WTC11 (cell line): ENCODE measurements around the gene NRXN2.

Experiments
- ATF6 ChIP-seq: sonication (generic); formaldehyde crosslinking; IDR thresholded peaks from 2 replicates; pipeline ENCODE4 v1.8.1; 2023; ENCODE audit warnings: mild to moderate bottlenecking, missing genetic modification reagents
- CTCF ChIP-seq: fragments of 200-600 bp; IDR thresholded peaks from 2 replicates; pipeline ENCODE4 v1.8.0; 2022; ENCODE audit warnings: antibody characterized with exemption
- FOXJ3 ChIP-seq: sonication (generic); formaldehyde crosslinking; IDR thresholded peaks from 2 replicates; pipeline ENCODE4 v1.9.0; 2021; ENCODE audit warnings: missing genetic modification reagents, mild to moderate bottlenecking, borderline replicate concordance
- HMGXB4 ChIP-seq: sonication (generic); formaldehyde crosslinking; IDR thresholded peaks from 2 replicates; pipeline ENCODE4 v1.8.1; 2023; ENCODE audit warnings: mild to moderate bottlenecking, moderate library complexity, missing genetic modification reagents
- JUN ChIP-seq: sonication (generic); formaldehyde crosslinking; IDR thresholded peaks from 2 replicates; pipeline ENCODE4 v1.8.0; 2023; ENCODE audit warnings: mild to moderate bottlenecking, missing genetic modification reagents
- MAX ChIP-seq: sonication (generic); formaldehyde crosslinking; IDR thresholded peaks from 2 replicates; pipeline ENCODE4 v1.8.0; 2022; ENCODE audit warnings: mild to moderate bottlenecking, missing genetic modification reagents
- MLX ChIP-seq: sonication (generic); formaldehyde crosslinking; IDR thresholded peaks from 2 replicates; pipeline ENCODE4 v1.8.1; 2023; ENCODE audit warnings: mild to moderate bottlenecking, missing genetic modification reagents, moderate library complexity
- NFYB ChIP-seq: sonication (generic); formaldehyde crosslinking; conservative IDR thresholded peaks from 2 replicates; pipeline ENCODE4 v1.8.0; 2022; ENCODE audit warnings: low read depth, missing genetic modification reagents
- RELA ChIP-seq: sonication (generic); formaldehyde crosslinking; IDR thresholded peaks from 2 replicates; pipeline ENCODE4 v1.8.1; 2022; ENCODE audit warnings: missing genetic modification reagents, mild to moderate bottlenecking, borderline replicate concordance
- SP1 ChIP-seq: sonication (generic); formaldehyde crosslinking; conservative IDR thresholded peaks from 2 replicates; pipeline ENCODE4 v1.8.1; 2022; ENCODE audit warnings: missing genetic modification reagents
- ZNF263 ChIP-seq: sonication (generic); formaldehyde crosslinking; IDR thresholded peaks from 2 replicates; pipeline ENCODE4 v1.8.1; 2022; ENCODE audit warnings: low read depth, mild to moderate bottlenecking, moderate library complexity, missing genetic modification reagents
- ZSCAN18 ChIP-seq: fragments of 250-450 bp; sonication (Bioruptor Pico); IDR thresholded peaks from 2 replicates; pipeline ENCODE4 v2.1.2; 2022; ENCODE audit warnings: mild to moderate bottlenecking, moderate library complexity
- TF ChIP-seq, protein P1 (sequence below): sonication (generic); formaldehyde crosslinking; IDR thresholded peaks from 2 replicates; pipeline ENCODE4 v1.8.0; 2022; ENCODE audit warnings: mild to moderate bottlenecking, missing genetic modification reagents
- TF ChIP-seq, protein P2 (sequence below): sonication (generic); formaldehyde crosslinking; IDR thresholded peaks from 2 replicates; pipeline ENCODE4 v1.8.0; 2022; ENCODE audit warnings: mild to moderate bottlenecking, missing genetic modification reagents

GRCh38 chr11:64712430-64713015 lies 10.5 kb downstream of the NRXN2 start:
- TF ChIP-seq MLX (CRISPR knock-in tag) (no peak), MAX (no peak), CTCF (no peak), ZNF263 (no peak), ATF6 (CRISPR knock-in tag) (no peak), ZSCAN18 (no peak), NFYB (CRISPR knock-in tag) (no peak), RELA (CRISPR knock-in tag) (no peak; the same call in 1 of the 2 replicates), SP1 (CRISPR knock-in tag) (peak; percentile 27; the same call in 1 of the 2 replicates), FOXJ3 (CRISPR knock-in tag) (no peak), JUN (CRISPR knock-in tag) (no peak), HMGXB4 (CRISPR knock-in tag) (no peak)
- TF ChIP-seq, protein P1, sequence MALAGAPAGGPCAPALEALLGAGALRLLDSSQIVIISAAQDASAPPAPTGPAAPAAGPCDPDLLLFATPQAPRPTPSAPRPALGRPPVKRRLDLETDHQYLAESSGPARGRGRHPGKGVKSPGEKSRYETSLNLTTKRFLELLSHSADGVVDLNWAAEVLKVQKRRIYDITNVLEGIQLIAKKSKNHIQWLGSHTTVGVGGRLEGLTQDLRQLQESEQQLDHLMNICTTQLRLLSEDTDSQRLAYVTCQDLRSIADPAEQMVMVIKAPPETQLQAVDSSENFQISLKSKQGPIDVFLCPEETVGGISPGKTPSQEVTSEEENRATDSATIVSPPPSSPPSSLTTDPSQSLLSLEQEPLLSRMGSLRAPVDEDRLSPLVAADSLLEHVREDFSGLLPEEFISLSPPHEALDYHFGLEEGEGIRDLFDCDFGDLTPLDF (CRISPR knock-in tag), result no peak
- TF ChIP-seq, protein P2, sequence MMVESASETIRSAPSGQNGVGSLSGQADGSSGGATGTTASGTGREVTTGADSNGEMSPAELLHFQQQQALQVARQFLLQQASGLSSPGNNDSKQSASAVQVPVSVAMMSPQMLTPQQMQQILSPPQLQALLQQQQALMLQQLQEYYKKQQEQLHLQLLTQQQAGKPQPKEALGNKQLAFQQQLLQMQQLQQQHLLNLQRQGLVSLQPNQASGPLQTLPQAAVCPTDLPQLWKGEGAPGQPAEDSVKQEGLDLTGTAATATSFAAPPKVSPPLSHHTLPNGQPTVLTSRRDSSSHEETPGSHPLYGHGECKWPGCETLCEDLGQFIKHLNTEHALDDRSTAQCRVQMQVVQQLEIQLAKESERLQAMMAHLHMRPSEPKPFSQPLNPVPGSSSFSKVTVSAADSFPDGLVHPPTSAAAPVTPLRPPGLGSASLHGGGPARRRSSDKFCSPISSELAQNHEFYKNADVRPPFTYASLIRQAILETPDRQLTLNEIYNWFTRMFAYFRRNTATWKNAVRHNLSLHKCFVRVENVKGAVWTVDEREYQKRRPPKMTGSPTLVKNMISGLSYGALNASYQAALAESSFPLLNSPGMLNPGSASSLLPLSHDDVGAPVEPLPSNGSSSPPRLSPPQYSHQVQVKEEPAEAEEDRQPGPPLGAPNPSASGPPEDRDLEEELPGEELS, result no peak
